ENCODE data around the gene HTR3B.

- no peak for TF ChIP-seq MAZ (IDR thresholded peaks at IDR 0.05; ENCODE audit: borderline replicate concordance, low read depth, low read length)
- no peak for TF ChIP-seq RNF2 (IDR thresholded peaks at IDR 0.05; ENCODE audit: borderline replicate concordance, low read depth)
- TF ChIP-seq RAD21 (conservative IDR thresholded peaks at IDR 0.05 in 1 of 2, IDR thresholded peaks at IDR 0.05 in 1 of 2), result no peak
- no peak for TF ChIP-seq MAX (IDR thresholded peaks at IDR 0.05)
- no peak for TF ChIP-seq EP300 (IDR thresholded peaks at IDR 0.05)
- TF ChIP-seq RARB (CRISPR knock-in tag; IDR thresholded peaks at IDR 0.05), result no peak
- no peak for TF ChIP-seq CTCF (IDR thresholded peaks at IDR 0.05)
- no peak for TF ChIP-seq REST (IDR thresholded peaks at IDR 0.05)
- no peak for TF ChIP-seq ESRRA (IDR thresholded peaks at IDR 0.05; ENCODE audit: borderline replicate concordance, low read length)
- TF ChIP-seq POLR2A (IDR thresholded peaks at IDR 0.05; ENCODE audit: low read length), result no peak
Measured at GRCh38 chr11:113942256-113942655, 37.7 kb downstream of the HTR3B start.
